Cerebellar nuclear complex (tissue), 1 donor: ENCODE data around the gene ABCC3.
"Not testable (repeated sequence)": the region's sequence is repeated elsewhere in the genome, so short reads cannot be mapped to it uniquely, and the experiment has no call there.

ENCODE experiments used
- DNase-seq, 2 experiments: peaks; one replicate each; lab custom pipeline; 2025; lab: John Stamatoyannopoulos, UW

ABCC3 gene

DNA sequence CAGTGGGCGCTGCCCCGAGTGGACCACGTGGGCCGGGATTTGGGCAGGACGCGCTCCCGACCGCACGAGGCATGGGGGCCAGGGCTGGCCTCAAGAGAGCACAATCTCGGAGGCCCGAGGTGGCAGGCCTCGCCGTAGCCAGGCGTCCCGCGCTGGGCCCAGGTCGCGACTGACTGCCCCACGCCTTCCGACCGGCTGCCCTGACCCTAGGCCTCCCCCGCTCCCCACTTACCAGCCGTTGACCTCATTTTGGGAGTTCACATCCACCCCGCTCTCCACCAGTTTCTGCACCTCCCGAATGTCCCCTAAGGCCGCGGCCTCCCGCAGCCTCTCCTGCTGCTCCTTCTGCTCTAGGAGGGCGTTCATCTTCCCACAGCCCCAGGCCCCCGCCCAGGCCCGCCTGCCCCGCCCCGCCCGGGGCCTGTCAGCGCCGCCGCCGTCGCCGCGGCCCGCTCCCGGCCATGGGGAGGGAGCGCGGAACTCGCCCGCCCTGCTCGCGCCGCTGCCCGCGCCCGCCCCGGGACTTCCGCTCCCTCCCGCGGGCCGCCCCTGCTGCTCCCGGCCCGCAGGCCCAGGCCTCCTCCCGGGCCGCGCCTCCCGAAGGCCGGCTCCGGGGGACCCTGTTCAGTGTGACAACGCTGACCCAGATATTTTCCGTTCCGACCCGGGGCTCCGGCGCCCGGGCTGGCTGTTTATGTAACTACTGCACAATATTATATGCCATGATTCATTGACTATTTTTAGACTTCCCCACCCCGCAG lies 72.8 kb downstream of the ABCC3 start, which contains the start of gene ANKRD40:
TSS of gene ANKRD40 (minus strand) at position 626 of the 761 bp plus-strand sequence. CDS start at position 366, 260 bp downstream.
- DNase-seq, result peak; percentile 70 to 84

DNA sequence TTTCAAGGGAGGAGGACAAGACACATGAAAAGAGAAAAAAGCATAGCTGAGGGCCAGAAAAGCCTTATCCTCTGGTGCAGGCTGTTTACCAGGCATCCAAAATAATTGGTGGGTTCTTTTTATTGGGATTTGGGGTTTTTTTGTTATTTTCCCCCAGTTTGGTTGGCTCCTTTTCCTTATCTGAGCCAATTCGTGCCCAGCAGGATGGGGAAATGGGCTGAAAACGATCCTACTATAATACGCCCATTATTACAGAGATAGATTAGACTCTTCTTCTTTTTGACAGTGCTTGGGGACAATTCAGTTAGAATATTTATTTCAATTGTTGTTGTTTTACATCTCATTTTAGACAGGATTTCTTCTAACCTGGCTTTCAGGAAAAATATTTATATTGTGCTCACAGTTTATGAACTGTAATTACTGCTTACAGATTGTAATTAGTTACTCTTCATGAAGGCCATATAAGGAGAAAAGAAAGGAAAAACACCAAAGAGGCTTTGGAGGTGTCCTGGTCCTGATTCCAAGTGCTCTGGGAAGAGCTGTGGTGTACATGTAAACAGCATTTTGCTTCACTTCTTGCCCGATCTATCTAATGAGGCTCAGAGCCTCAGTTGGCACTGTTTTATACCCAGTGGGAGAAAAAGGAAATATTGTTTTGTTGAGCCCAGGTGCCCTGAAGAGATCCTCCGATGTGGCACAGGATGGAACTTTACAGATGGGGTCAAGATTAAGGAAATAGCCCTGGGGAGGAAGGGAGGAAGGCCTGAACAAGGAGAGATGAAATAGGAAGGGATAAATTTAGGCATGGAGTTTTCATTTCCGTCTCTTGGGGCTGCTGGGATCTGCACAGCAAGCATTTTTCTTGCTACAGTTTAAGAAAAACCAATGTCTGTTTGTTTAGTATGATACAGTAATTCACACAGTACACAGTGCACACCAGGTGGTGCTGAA lies 73.6 kb downstream of the ABCC3 start:
- DNase-seq, result no peak

DNA sequence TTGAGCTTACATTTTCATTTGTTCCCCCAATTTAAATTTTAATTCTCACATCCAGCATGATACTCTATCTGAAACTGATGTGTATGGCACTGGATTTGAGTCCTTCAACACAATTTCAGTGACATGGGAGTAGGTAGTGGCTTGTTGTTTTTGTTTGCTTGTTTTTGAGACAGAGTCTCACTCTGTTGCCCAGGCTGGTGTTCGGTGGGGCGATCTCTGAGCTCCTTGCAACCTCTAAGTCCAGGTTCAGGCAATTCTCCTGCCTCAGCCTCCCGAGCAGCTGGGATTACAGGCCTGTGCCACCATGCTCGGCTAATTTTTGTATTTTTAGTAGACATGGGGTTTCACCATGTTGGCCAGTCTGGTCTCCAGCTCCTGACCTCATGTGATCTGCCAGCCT lies 74.4 kb downstream of the ABCC3 start:
- DNase-seq, result not testable (repeated sequence)

DNA sequence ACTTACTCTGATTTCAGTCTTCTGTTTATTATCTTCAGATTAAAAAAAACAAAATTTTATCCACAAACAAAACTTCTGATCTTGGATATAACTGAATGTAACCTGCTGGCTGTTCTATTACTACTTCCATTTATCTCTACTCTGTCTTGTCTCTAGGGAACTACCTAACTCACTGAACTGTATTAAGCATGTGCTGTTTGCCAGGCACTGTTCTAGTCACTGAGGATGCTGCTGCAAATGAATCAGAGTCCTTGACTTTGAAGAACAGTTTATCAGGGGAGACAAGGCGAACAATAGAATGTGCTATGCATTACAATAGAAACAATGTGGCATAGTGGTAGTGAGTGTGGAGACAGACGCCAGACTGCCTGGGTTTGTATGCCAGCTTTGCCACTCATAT lies 75.3 kb downstream of the ABCC3 start:
- DNase-seq, result no peak

DNA sequence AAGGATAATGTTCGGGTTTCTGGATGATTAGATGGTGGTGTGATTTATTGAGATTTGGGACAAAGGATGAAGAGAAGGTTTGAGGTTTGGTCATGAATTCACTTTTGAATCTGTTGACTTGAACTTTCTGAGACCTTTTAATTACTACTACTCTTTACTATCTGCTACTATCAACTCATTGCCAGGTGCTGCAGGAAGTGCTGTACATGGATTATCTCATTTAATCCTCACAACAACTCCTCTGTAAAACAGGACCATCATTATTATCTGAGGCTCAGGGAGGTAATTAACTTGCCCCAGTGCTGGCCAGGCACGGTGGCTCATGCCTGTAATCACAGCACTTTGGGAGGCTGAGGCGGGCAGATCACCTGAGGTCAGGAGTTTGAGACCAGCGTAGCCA lies 76.0 kb downstream of the ABCC3 start:
- no peak for DNase-seq

DNA sequence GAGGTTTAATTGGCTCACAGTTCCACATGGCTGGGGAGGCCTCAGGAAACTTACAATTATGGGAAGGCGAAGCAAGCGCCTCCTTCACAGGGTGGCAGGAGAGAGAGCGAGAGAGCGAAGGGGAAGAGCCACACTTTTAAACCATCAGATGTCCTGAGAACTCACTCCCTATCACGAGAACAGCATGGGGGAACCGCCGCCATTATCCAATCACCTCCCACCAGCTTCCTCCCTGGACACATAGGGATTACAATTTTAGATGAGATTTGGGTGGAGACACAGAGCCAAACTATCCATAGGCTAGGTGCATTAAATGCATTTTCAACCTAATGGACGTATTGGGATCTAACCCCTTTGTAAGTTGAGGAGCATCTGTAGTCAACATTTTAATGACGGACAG lies 78.0 kb downstream of the ABCC3 start:
- DNase-seq, result no peak

DNA sequence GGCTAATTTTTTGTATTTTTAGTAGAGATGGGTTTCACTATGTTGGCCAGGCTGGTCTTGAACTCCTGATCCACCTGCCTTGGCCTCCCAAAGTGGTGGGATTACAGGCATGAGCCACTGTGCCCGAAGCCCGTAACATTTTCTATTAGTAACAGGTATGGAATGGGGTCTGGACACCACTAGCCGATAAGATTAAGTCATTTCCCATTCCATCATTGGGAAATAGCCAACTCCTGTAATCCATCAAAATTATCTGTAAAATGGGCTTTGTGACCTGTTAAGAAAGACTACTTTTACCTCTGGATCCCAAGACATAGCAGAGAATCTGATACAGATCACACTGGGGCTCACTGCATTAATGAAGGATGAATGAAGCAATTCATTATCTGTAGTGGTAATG lies 80.8 kb downstream of the ABCC3 start:
- DNase-seq, result no peak

DNA sequence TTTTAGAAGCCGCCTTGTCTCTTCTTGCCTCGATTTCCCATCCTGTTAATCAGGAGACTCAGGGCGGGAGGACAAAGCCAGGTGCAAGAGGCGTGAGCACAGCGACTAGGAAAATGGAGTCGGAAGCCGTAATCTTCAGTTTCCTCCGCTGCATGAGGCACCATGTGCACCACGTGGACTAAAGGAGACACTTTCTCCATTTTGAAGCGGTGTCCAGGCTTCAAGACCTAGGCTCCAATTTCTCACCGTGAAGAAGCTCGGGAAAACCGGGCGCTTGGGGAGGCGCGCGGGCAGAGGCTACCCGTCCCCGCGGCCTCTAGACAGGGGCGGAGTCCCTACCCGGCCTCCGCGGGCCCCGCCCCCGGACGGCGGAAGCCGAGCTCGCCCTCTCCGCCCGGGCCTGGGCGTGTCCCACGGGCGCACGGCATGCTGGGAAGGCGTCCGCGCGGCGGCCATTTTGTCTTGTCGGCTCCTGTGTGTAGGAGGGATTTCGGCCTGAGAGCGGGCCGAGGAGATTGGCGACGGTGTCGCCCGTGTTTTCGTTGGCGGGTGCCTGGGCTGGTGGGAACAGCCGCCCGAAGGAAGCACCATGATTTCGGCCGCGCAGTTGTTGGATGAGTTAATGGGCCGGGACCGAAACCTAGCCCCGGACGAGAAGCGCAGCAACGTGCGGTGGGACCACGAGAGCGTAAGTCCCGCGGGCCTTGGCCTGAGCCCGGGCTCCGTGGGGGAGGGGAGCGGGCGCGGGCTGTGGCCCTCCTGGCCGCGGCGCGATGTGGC lies 84.7 kb downstream of the ABCC3 start, which contains the start of gene LUC7L3:
TSS of gene LUC7L3 (plus strand) at position 460 of the 780 bp plus-strand sequence. CDS start at position 590, 130 bp downstream.
- DNase-seq, result peak; percentile 22 to 71

DNA sequence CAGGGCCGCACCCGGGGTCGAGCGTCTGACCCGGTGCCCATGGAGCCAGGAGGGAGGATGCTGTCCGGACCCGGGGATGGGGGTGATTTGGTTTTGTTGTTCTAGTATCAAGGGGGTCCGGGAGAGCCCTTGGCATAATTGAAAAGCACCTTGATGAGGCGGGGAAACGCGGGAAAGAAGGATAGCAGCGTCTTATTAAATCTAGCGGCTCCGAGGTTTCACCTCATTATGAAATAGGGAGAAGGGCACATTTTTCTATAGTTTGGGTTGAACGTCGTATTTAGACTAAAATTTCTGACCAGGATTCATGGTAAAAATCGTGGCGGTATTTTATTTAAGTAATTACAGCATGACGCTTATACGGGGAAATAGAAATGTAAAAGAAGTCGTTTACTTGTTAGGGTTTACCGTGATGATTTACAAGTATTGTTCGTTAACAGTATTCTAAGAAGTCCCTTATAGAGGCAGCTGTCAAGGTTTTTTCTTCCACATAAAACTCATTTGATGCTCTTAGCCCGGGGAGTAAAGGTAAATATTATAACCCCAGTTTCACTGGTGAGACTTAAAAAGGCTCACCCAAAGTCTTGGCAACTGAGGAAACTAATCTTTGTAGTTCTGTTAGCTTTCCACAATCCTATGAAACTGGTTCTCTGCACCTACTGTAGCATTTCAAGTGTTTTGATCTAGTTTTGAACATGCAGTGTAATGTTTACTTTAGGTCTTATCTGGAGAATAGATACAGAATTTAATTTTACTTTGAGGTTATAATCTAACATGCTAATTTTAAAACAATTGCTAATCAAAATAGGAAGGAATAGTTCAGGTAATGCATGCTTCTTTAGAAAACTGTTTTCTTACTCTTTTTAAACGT lies 85.5 kb downstream of the ABCC3 start:
- no peak for DNase-seq

DNA sequence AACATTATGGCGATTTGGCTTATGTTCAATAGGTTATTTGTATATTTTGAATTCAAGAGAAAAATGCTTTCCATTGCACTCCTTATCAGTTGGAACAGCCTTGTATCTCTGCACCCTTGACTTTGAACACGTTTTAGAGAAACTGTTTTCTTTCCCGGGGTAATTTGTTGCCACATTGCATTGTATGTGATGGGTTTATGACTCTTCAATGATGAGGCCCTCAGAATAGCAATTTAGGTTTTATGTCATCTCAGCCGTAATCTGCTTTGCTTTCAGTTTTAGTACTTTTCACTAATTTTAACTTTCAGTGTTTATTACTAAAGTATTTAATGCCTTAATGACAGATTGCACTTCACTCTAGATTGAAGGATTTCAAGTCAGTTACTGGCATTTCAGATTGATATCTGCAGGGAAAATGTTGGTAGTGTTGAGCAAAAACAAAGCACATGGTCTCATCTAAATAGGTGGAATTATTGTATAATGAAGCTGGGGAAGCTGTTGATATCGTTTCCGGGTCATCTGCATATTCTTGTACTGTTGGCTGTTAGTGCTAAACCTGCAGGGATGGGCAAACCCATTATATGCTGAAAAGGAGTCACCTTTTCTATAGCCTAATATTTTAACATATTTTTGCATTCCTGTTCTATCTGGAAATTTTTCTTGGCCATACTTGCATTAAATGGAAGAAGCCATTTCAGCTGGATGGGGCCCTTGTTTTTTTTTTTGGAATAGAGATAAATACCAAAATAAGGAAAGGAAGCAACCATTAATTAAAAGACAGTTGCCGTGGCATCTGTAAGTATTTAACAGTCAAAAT lies 86.7 kb downstream of the ABCC3 start:
- no peak for DNase-seq

DNA sequence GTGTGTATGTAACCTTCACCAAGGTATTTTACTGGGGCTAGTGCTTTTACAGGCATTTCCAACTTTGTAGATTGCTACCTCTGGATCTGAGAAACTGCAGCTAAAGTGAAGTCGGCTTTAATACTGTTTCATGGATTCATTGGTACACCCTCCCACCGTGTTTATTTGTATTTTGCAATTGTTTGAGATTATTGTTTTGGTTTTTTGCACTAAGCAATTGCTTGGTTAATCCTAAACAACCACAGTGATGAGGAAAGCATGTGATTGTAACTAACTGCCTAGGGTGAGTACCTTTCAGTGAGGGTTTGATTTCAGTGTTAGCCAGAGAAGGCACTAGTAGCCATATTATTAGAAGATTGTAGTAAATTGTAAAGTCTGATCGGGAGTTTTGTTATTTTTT lies 88.1 kb downstream of the ABCC3 start:
- DNase-seq, result no peak

DNA sequence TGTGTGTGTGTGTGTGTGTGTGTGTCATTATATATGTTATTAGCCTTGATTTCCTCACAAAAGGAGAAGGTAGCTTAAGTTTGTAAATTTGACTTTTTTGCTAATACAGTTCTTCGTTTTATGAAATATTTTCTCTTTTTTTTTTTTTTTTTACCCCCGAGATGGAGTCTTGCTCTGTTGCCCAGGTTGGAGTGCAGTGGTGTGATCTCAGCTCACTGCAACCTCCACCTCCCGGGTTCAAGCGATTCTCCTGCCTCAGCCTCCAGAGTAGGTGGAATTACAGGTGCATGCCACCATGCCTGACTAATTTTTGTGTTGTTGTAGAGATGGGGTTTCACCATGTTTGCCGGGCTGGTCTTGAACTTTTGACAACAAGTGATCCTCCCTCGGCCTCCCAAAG lies 89.9 kb downstream of the ABCC3 start:
- DNase-seq, result not testable (repeated sequence)

DNA sequence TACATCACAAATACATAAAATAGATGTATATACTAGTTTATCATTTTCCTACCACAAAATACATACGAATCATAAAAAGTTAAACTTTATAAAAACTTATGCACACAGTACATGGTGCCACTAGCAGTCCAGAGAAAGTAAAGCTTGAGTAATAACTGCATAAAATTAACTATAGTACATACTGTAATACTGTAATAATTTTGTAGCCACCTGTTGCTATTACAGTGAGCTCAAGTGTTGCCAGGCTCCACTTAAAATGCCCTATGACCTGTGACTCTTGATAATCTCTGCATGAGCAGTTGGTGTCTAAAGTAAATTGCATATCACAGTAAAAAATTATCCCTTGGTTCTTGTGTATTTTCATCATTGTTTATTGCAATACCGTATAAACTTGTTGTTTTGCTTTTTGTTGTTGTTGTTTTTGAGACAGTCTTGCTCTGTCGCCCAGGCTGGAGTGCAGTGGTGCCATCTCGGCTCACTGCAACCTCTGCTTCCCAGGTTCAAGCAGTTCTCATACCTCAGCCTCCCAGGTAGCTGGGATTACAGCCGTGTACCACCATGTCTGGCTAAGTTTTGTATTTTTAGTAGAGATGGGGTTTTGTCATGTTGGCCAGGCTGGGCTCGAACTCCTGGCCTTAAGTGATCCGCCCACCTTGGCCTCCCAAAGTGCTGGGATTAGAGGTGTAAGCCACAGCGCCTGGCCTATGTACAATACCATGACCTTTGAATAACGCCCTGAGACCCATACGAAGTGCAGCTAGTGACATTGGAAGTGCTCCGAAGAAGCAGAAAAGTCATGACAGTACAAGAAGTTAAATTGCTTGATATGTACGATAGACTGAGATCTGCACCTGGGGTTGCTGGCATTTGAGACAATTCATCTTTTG lies 91.3 kb downstream of the ABCC3 start:
- no peak for DNase-seq

DNA sequence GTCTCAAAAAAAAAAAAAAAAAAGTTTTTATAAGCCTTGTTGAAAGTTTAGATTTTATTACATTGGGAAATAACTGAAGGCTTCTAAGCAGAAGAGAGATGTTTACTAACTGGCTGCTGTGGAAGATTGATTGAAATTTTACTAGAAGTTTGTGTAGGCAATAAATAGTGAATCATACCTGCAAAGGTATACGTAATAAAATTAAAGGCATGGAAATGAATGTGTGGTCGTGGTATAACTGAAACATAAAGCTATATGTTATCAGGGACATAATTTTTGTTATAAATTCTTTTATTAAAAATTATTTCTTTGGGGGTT lies 93.4 kb downstream of the ABCC3 start:
- no peak for DNase-seq

DNA sequence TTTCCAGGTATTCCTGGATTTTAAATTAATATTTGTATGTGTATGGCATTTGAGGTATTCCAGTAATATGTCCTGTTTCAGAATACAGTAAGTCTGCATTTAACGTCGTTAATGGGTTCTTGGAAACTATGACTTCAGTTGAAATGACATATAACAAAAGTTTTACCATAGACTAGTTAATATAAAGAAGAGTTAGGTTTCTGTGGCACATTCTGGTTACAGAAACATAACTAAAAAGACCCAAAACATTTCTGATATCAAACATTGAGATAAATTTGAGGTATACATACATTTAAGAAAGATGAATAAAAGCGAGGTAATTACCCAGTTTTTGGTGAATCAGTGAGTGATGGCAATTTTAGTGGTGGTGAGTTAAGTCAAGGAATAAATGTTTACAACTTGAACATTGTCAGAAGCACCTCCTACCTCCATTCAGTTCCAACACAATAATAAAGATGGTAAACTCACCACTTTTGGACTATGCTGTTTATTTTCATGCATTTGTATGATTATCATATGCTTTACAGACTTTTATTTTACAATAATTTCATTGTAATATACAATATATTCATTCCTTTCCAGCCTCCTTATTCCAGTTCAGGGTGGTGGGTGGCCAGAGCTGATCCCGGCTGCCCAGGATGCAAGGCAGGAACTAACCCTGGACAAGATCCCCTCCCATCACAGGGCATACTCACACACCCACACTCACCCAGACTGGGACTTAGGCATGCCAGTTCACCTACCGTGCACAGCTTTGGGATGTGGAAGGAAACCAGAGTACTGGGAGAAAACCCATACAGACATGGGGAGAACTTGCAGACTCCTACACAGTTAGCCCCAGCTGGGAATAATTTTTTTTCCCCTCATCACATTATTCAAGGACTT lies 94.4 kb downstream of the ABCC3 start:
- DNase-seq, result no peak

DNA sequence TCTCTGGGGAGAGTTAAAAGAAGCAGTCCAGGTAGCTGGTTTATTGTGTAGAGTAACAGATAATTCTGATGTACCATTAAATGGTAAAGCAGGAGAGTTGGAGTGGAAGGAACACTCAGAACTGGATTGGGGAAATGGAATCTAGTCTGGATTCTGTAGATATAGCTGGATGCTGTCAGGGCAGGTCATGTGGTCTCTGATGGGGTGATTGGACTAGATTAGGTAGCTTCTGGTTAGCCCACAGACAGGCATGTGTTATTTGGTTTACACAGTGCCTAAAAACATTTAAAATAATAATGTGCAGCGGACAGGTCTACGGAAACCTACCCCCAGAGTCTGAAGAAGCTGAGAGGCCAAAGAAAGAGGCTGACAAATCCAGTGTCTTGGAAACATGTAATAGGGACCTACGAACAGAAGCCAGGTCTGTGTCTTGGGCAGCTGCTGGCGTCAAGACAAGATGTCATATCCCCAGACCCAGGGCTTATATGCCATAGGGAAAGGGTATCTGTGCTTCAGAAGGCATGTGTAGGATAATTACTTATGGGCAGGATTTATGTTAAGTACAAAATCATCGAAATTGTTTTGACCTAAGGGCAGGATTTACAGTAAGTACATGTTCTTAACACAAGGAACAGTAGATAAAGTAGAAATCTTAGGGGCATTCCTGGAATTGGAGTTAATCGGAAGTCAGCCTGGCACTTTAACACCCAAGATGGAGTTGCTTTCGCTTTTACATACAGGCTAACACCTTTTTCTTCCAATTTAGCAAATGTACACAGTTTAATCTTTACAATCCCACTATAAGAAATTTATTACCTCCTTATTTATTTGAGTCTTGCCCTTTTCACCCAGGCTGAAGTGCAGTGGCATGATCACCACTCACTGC lies 97.1 kb downstream of the ABCC3 start:
- DNase-seq, result no peak

DNA sequence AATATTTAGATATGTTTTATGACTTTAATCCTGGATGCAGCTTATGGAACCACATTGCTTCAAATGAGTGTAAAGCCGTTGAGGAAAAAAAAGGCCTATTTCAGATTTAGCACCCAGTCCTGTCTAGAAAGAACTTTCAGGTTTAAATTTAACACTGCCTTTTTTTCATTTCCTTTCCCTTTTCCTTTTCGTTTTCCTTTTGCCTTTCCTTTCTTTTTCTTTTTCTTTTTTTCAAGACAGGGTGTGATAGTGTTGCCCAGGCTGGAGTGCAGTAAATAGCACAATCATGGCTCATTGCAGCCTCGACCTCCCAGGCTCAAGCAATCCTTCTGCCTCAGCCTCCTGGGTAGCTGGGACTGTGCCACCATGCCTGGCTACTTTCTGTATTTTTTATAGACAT lies 100.6 kb downstream of the ABCC3 start:
- no peak for DNase-seq
